H1 (cell line): Measurements from ENCODE around the gene SBF2. TPM values are rescaled to one million over a fixed set of nuclear protein-coding genes. Genes with fewer than 3 reads are reported as not detected.

Source experiments
- CTCF ChIA-PET: fragments of 300-600 bp; sonication (Branson Sonifier 250); formaldehyde crosslinking; loops from one replicate; lab custom pipeline; 2021; ENCODE audit not compliant: partially characterized antibody; lab: Charles Lee
- POLR2A ChIA-PET: fragments of 300-600 bp; sonication (Branson Sonifier 250); formaldehyde crosslinking; loops from one replicate; lab custom pipeline; 2021; ENCODE audit warnings: inconsistent platforms; ENCODE audit not compliant: partially characterized antibody; lab: Charles Lee
- DNase-seq, 2 experiments: peaks; one replicate each; pipeline versions ENCODE4 v3.0.0 to v3.0.0-alpha.2; 2010 to 2022; ENCODE audit warnings: low spot score in 2 of 2, low read depth in 1 of 2, mixed read lengths in 1 of 2
- FAIRE-seq: peaks from 2 replicates; lab custom pipeline; 2011; peaks lifted over from hg19 to GRCh38; lab: Jason Lieb, UNC
- H2AFZ ChIP-seq: 2 replicates; pipeline ENCODE4 v1.8.1; 2012; ENCODE audit warnings: low read length, inconsistent platforms
- H2AK5ac ChIP-seq: 2 replicates; pipeline ENCODE4 v1.6.1; 2013; ENCODE audit warnings: low read depth, low read length
- H2BK120ac ChIP-seq: replicated peaks from 2 replicates; pipeline ENCODE3; 2013; ENCODE audit warnings: low read depth, low read length, inconsistent platforms
- H2BK12ac ChIP-seq: 2 replicates; pipeline ENCODE4 v1.6.1; 2013; ENCODE audit warnings: low read depth, low read length
- H2BK15ac ChIP-seq: 2 replicates; pipeline ENCODE4 v1.6.1; 2013; ENCODE audit warnings: low read length
- H2BK20ac ChIP-seq: 2 replicates; pipeline ENCODE4 v1.6.1; 2013; ENCODE audit warnings: low read length
- H2BK5ac ChIP-seq: 2 replicates; pipeline ENCODE4 v1.6.1; 2013; ENCODE audit warnings: low read depth, low read length
- H3K14ac ChIP-seq: 2 replicates; pipeline ENCODE4 v1.6.1; 2013; ENCODE audit warnings: inconsistent platforms; ENCODE audit not compliant: insufficient read length
- H3K18ac ChIP-seq: 2 replicates; pipeline ENCODE4 v1.6.1; 2013; ENCODE audit warnings: low read length; ENCODE audit errors: extremely low read depth
- H3K23ac ChIP-seq: 2 replicates; pipeline ENCODE4 v1.6.1; 2013; ENCODE audit warnings: inconsistent platforms; ENCODE audit not compliant: insufficient read length
- H3K23me2 ChIP-seq: 2 replicates; pipeline ENCODE4 v1.6.1; 2013; ENCODE audit warnings: low read depth, low read length
- H3K27ac ChIP-seq: 2 replicates; pipeline ENCODE4 v1.6.1; 2011; ENCODE audit warnings: low read depth, low read length, inconsistent platforms
- H3K27me3 ChIP-seq, 4 experiments: replicated peaks in 1 of 4; 1 replicate in 1 of 4; 2 replicates in 3 of 4; pipeline versions ENCODE4 v1.6.1 to v1.8.1; 2011 to 2013; ENCODE audit warnings: low read length in 3 of 4, mild to moderate bottlenecking in 3 of 4, inconsistent platforms in 2 of 4, mixed read lengths in 2 of 4, moderate library complexity in 1 of 4; ENCODE audit not compliant: control insufficient read depth in 3 of 4, insufficient read depth in 3 of 4; ENCODE audit errors: extremely low read depth in 1 of 4
- H3K36me3 ChIP-seq, 4 experiments: 2 replicates each; pipeline versions ENCODE4 v1.6.1 to v1.8.1; 2011 to 2013; ENCODE audit warnings: mild to moderate bottlenecking in 4 of 4, low read length in 3 of 4, moderate library complexity in 2 of 4, control low read depth in 1 of 4, inconsistent platforms in 1 of 4; ENCODE audit not compliant: insufficient read depth in 4 of 4, control insufficient read depth in 2 of 4
- H3K4ac ChIP-seq: replicated peaks from 2 replicates; pipeline ENCODE3; 2013; ENCODE audit warnings: low read length, low read depth, mixed read lengths, inconsistent platforms; ENCODE audit not compliant: insufficient read length
- H3K4me1 ChIP-seq, 4 experiments: replicated peaks in 1 of 4; 1 replicate in 1 of 4; 2 replicates in 3 of 4; pipeline versions ENCODE4 v1.6.1 to v1.8.1; 2011 to 2013; ENCODE audit warnings: low read length in 3 of 4, inconsistent platforms in 2 of 4, mixed read lengths in 1 of 4; ENCODE audit not compliant: insufficient read depth in 4 of 4, control insufficient read depth in 3 of 4
- H3K4me2 ChIP-seq, 2 experiments: 2 replicates each; pipeline versions ENCODE4 v1.6.1 to v1.8.1; 2011 to 2013; ENCODE audit warnings: low read depth in 2 of 2, low read length in 2 of 2, control low read depth in 1 of 2, inconsistent platforms in 1 of 2, mild to moderate bottlenecking in 1 of 2; ENCODE audit not compliant: insufficient read depth in 1 of 2
- H3K4me3 ChIP-seq, 4 experiments: fragments of 200-600, 300-600 bp in 1 of 4; sonication (generic), shearing (Covaris generic), sonication (Bioruptor Twin) in 1 of 4; 2 replicates each; pipeline versions ENCODE4 v1.5.1 to v1.8.1; 2011 to 2016; ENCODE audit warnings: low read length in 4 of 4, low read depth in 3 of 4, control low read depth in 2 of 4, inconsistent platforms in 2 of 4, mild to moderate bottlenecking in 2 of 4, mixed read lengths in 1 of 4, moderate library complexity in 1 of 4; ENCODE audit not compliant: insufficient read depth in 2 of 4; ENCODE audit errors: extremely low read depth in 1 of 4
- H3K56ac ChIP-seq: replicated peaks from 2 replicates; pipeline ENCODE3; 2013; ENCODE audit warnings: low read depth, mild to moderate bottlenecking, mixed read lengths, low read length, inconsistent platforms; ENCODE audit not compliant: insufficient read length
- H3K79me1 ChIP-seq: 2 replicates; pipeline ENCODE4 v1.6.1; 2013; ENCODE audit warnings: low read depth, low read length, control low read depth
- H3K79me2 ChIP-seq, 2 experiments: 2 replicates each; pipeline versions ENCODE4 v1.6.1 to v1.8.1; 2012 to 2013; ENCODE audit warnings: low read length in 2 of 2, mild to moderate bottlenecking in 2 of 2, inconsistent platforms in 1 of 2; ENCODE audit not compliant: insufficient read depth in 2 of 2, control insufficient read depth in 1 of 2
- H3K9ac ChIP-seq, 4 experiments: replicated peaks in 1 of 4; 1 replicate in 1 of 4; 2 replicates in 3 of 4; pipeline versions ENCODE4 v1.6.1 to v1.8.1; 2011 to 2013; ENCODE audit warnings: low read depth in 3 of 4, low read length in 3 of 4, control low read depth in 2 of 4, mild to moderate bottlenecking in 2 of 4, moderate library complexity in 2 of 4, inconsistent platforms in 1 of 4; ENCODE audit errors: extremely low read depth in 1 of 4
- H3K9me3 ChIP-seq, 2 experiments: 2 replicates each; pipeline versions ENCODE4 v1.6.1 to v1.8.1; 2012 to 2013; ENCODE audit warnings: mild to moderate bottlenecking in 2 of 2, moderate library complexity in 2 of 2, control low read depth in 1 of 2, inconsistent platforms in 1 of 2, low read depth in 1 of 2, low read length in 1 of 2, mixed read lengths in 1 of 2; ENCODE audit not compliant: insufficient read depth in 2 of 2
- H4K20me1 ChIP-seq, 2 experiments: replicated peaks in 1 of 2; 2 replicates each; pipeline versions ENCODE3 to v1.8.1; 2011 to 2013; ENCODE audit warnings: inconsistent platforms in 2 of 2, low read length in 2 of 2, mild to moderate bottlenecking in 1 of 2; ENCODE audit not compliant: insufficient read depth in 2 of 2, control insufficient read depth in 1 of 2
- H4K5ac ChIP-seq: 2 replicates; pipeline ENCODE4 v1.6.1; 2013; ENCODE audit warnings: low read length, low read depth, mixed read lengths, inconsistent platforms; ENCODE audit not compliant: insufficient read length
- H4K8ac ChIP-seq: 2 replicates; pipeline ENCODE4 v1.8.0; 2013; ENCODE audit warnings: mild to moderate bottlenecking, moderate library complexity, low read length, inconsistent platforms; ENCODE audit not compliant: insufficient read depth; ENCODE audit errors: extremely low read depth
- H4K91ac ChIP-seq: replicated peaks from 2 replicates; pipeline ENCODE3; 2013; ENCODE audit warnings: low read length, mixed read lengths, inconsistent platforms; ENCODE audit not compliant: insufficient read length
- BCL11A ChIP-seq, 2 experiments: IDR thresholded peaks; one replicate each; pipeline ENCODE4 v1.6.1; 2011; ENCODE audit warnings: low read depth in 2 of 2, low read length in 2 of 2, mild to moderate bottlenecking in 2 of 2
- CBX5 ChIP-seq: fragments of 300-800, 300-1000 bp; sonication (generic); IDR thresholded peaks from 2 replicates; pipeline ENCODE4 v1.7.1; 2016; ENCODE audit warnings: antibody characterized with exemption, low read length, low read depth
- KDM1A ChIP-seq: fragments of 200-600, 300-600 bp; sonication (generic); IDR thresholded peaks from 2 replicates; pipeline ENCODE4 v1.7.1; 2016; ENCODE audit warnings: mild to moderate bottlenecking, low read length, borderline replicate concordance
- KDM5A ChIP-seq: fragments of 200-600 bp; IDR thresholded peaks from 2 replicates; pipeline ENCODE4 v1.7.1; 2012; ENCODE audit warnings: mild to moderate bottlenecking, low read length, inconsistent platforms, mixed read lengths
- RXRA ChIP-seq: IDR thresholded peaks from 2 replicates; pipeline ENCODE4 v1.6.1; 2011; ENCODE audit warnings: low read depth, mild to moderate bottlenecking, low read length, moderate library complexity; ENCODE audit not compliant: insufficient read depth
- WGBS, 2 experiments: shearing (Covaris generic) in 1 of 2; methylation state at CpG; one replicate each; pipeline versions ENCODE4 v1.1.6 to v1.1.7; 2013 to 2015; ENCODE audit warnings: low lambda C conversion rate in 2 of 2, mixed read lengths in 2 of 2, inconsistent platforms in 1 of 2, low coverage in 1 of 2, missing lambda C conversion rate in 1 of 2; ENCODE audit not compliant: insufficient replicate concordance in 2 of 2, insufficient coverage in 1 of 2, insufficient read length in 1 of 2; ENCODE audit errors: extremely low coverage in 1 of 2, missing lambda C conversion rate in 1 of 2; 5-methylcytosine and 5-hydroxymethylcytosine counted together
- polyA plus RNA-seq, 7 experiments: library from polyadenylated mRNA; depleted of rRNA in 3 of 7; stranded (reverse) in 5 of 7; unstranded in 2 of 7; fragments of >200 nt in 5 of 7; fragments of 200-250 nt in 2 of 7; gene quantifications; 1 replicate in 5 of 7; 2 replicates in 1 of 7; 4 replicates in 1 of 7; pipeline versions ENCODE4 v1.2.1 to v1.2.3, GENCODE V29; 2011 to 2013; ENCODE audit warnings: missing spikeins in 2 of 7, mixed read lengths in 2 of 7
- total RNA-seq: library from RNA; stranded (reverse); fragmentation: NEBNext Ultra II Directional; extraction: Animal tissue kit (Norgen Biotek cat#: 25700); gene quantifications from 2 replicates; pipeline ENCODE4 v1.2.1, GENCODE V29; 2021

The SBF2 gene
- total and polyA plus RNA-seq, 2 of the 8 experiments (the other 6 are each of a cell fraction or from before 2014, with no cell fraction given): 36.7 to 50.5 TPM

DNA sequence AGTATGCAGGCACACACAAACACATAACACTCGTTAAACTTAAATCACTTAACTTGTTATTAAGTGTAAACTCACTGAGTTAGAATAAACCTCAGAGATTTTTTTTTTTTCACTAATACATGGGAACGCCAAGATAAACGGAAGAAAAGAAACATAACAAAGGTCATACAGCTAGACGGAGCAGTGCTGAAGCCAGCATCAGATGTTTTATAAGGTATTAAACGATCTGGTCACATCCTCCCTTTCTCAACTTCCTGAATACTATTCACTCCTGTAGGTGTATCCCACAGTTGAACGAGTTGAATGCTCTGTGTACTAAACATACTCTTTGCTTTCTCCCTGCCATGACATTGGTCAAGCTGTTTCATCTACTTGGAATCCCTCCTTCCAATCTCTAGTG is 418.2 kb downstream of the SBF2 start:
- Histone ChIP-seq H3K36me3 (peaks cover 0 to 4% (median 0%) of the 10 kb centered on the region in 4 experiments; a peak in 2 of 8 replicates), H3K9me3 (peaks cover 7 to 12% of the 10 kb centered on the region in 2 experiments; a peak in 3 of 4 replicates), H3K4me3 (no peak overlapping the region), H2BK5ac (no peak overlapping the region), H3K56ac (no peak overlapping the region), H2BK120ac (no peak overlapping the region), H2BK12ac (no peak overlapping the region), H2BK15ac (no peak overlapping the region), H4K5ac (no peak overlapping the region), H3K18ac (no peak overlapping the region), H3K79me2 (no peaks in the 10 kb centered on the region), H3K27ac (no peak overlapping the region), H3K4ac (no peak overlapping the region), H3K9ac (no peak overlapping the region), H3K4me1 (peaks cover 0 to 4% (median 0%) of the 10 kb centered on the region in 4 experiments; a peak in 1 of 7 replicates), H3K14ac (no peak overlapping the region), H2AFZ (no peak overlapping the region), H3K79me1 (no peaks in the 10 kb centered on the region), H3K27me3 (no peaks in the 10 kb centered on the region), H2AK5ac (no peak overlapping the region), H3K23me2 (no peaks in the 10 kb centered on the region; the same call in 1 of the 2 replicates), H4K8ac (no peak overlapping the region), H2BK20ac (no peak overlapping the region), H3K23ac (no peak overlapping the region), H3K4me2 (no peak overlapping the region), H4K20me1 (no peaks in the 10 kb centered on the region), H4K91ac (no peak overlapping the region)
- WGBS, 2 experiments: 92% methylated on average over 6 of the region's 6 CpGs; no CpG with 5 or more reads in 1 of the 2 experiments
- no peak for FAIRE-seq
- CTCF ChIA-PET: interaction anchor here (0.8 to 2.2 kb wide), 5 partner anchors 13 to 118 kb away, joined by 3 to 13 read pairs (median 3); no protein-coding TSS in a partner anchor
- POLR2A ChIA-PET: interaction anchor here (0.7 kb wide), 1 partner anchor 554 kb away, joined by 3 read pairs; no protein-coding TSS in a partner anchor
- DNase-seq: no peak
- TF ChIP-seq KDM5A: no peak
- no peak for TF ChIP-seq KDM1A
- no peak for TF ChIP-seq CBX5
- no peak for TF ChIP-seq RXRA
- no peak for TF ChIP-seq BCL11A (IDR thresholded peaks at IDR 0.05; ENCODE audit: low read depth in 2 of 2, low read length in 2 of 2)
